GM15510 (cell line): ENCODE measurements around the gene REV3L.

Source experiments
- POLR2A ChIP-seq: IDR thresholded peaks from 3 replicates; pipeline ENCODE4 v1.6.1; 2011; ENCODE audit warnings: borderline replicate concordance; ENCODE audit not compliant: insufficient read length; ENCODE audit errors: extremely low read depth

REV3L gene

DNA sequence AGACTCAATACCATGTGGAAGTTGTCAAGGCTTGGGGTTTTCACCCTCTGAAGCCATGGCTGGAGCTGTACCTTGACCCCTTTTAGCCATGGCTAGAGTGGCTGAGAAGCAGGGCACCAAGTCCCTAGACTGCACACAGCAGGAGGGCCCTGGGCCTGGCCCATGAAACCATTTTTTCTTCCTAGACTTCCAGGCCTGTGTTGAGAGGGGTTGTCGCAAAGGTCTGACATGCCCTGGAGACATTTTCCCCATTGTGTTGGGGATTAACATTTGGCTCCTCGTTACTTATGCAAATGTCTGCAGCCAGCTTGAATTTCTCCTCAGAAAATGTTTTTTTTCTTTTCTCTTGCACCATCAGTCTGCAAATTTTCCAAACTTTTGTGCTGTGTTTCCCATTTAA, 199.3 kb downstream of the REV3L start:
- no peak for TF ChIP-seq POLR2A

DNA sequence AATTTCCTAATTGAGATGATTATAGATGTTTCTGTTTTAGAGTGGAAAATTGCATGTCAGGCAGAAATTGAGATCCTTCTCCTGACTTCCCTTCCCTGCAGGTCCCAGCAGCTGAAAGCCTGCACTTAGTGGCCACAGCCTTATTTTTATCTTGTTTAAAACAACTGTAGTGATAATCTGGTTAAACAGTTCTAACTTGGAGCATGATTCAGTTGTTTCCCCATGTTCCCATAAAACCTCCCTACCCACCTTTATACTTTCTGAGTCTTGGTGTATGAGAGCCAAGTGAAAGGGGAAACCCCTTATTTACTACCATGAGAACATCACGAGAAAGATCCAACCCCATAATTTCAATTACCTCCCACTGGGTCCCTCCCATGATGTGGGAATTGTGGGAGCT, 200.5 kb downstream of the REV3L start:
- TF ChIP-seq POLR2A = no peak

GRCh38 chr6:111280445-111280955, 202.5 kb downstream of the REV3L start:
- no peak for TF ChIP-seq POLR2A

- TF ChIP-seq POLR2A = no peak
Observed at GRCh38 chr6:111278731-111279130, 204.3 kb downstream of the REV3L start.

DNA sequence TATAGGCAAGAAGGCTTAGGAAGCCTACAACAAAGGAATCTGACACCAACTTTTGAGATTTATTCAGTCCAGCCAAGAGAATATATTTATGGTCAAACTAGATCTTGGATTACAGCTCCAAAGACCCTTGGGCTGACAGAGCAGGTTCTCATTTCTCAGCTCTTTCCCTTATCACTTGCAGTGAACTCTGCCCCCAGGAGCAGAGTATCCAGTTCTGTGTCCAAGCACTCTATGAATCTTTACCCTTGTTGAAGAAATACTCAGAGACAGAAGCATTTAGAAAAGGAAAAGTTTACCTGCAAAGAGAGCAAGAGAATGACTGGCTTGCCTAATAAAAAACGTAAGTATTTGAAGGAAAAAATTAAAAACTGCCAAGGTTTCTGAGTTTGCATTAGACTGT, 205.2 kb downstream of the REV3L start:
- no peak for TF ChIP-seq POLR2A

- TF ChIP-seq POLR2A = no peak
Observed at GRCh38 chr6:111276736-111277135, 206.3 kb downstream of the REV3L start.

GRCh38 chr6:111276335-111276734, 206.7 kb downstream of the REV3L start:
- TF ChIP-seq POLR2A = no peak

DNA sequence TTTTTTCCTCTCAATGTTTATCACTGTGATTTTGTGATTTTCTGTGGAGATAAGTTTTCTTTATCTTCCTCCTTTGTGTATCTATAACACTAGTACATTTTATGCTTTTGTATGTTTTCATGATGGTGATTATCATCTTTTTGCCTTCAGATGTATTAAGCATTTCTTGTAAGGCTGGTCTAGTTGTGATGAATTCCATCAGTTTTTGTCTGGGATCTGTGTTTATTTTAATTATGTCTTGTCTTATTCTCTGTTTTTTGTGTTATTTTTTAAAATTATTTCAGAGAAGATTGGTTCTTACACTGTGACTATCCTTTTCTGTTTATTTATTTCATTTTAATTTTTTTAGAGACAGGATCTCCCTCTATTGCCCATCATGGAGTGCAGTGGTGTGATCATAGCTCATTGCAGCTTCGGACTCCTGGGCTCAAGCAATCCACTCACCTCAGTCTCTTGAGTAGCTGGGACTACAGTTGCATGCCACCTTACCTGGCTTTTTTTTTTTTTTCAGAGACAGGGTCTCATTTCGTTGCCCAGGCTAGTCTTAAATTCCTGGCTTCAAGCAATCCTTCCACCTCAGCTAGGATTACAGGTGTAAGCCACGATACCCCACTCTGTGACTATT, 208.3 kb downstream of the REV3L start:
- no peak for TF ChIP-seq POLR2A

GRCh38 chr6:111270121-111270520, 212.9 kb downstream of the REV3L start:
- no peak for TF ChIP-seq POLR2A

- TF ChIP-seq POLR2A = no peak
Observed at GRCh38 chr6:111269401-111269970, 213.5 kb downstream of the REV3L start.

DNA sequence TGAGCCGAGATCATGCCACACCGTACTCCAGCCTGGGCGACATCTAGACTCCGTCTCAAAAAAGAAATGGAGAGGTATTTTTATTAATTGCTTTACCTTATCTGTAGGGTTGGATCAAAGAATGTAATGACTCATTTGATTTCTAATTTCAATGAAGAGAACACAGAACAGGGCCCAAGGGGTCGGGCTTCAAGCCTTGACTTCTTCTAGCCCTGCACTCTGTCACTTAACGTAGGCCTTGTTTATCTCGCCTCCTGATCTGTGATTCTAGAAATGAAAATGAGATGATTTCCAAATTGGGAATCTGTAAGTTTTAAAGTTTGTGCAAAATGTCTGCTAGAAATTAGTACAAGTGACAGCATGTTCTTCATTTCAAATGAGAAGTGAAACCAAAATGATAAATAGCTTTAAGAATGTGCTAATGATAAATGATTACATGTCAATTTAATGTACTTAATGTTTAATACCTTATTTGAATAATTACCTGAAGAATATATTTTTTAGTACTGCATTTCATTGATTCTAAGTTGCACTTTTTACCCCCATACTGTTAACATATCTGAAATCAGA, 215.2 kb downstream of the REV3L start:
- no peak for TF ChIP-seq POLR2A

DNA sequence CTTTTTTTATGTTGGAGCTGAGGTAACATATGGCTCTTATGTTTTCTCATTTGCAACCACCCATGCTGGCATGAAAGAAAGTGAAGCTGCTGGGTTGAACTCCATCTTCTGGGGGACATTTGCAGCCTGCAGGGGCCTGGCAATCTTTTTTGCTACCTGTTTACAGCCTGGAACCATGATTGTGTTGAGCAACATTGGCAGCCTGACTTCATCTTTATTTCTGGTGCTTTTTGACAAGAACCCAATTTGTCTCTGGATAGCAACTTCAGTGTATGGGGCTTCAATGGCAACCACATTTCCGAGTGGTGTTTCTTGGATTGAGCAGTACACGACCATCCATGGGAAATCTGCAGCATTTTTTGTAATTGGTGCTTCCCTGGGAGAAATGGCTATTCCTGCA, 216.7 kb downstream of the REV3L start:
- TF ChIP-seq POLR2A = no peak

DNA sequence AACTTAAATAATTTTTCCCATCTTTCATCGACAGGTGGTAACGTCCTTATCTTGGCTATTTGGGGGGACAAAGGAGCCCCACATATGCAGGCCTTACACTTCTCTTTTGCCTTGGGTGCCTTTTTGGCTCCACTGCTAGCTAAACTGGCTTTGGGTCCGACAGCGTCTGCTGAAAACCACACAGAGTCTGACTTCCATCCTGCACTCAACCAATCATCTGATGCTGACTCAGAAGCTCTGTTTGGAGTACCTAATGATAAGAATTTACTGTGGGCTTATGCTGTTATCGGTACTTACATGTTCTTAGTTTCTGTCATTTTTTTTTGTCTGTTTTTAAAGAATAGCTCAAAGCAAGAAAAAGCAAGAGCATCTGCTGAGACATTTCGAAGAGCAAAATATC, 217.2 kb downstream of the REV3L start:
- no peak for TF ChIP-seq POLR2A

DNA sequence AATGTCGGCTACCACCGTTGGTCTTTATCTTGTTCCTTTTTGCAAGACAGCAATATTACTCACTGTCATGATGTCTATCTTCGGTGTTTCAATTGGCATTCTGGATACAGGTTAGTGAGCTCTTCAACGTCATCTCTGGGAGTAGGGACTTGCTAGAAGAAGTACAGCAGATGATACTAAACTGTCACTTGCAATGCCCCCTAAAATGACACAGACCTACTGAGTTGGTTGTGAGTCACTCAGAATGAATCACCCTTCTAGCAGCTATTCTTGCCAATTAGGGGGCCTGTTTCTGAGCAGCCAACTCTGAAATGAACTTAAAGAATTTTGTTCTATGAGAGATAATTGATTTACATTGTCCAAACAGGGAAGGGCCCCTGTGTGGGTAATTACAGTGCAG, 219.2 kb downstream of the REV3L start:
- TF ChIP-seq POLR2A = no peak

GRCh38 chr6:111260570-111261298, 222.3 kb downstream of the REV3L start:
- no peak for TF ChIP-seq POLR2A
